HG03139 (cell line): ENCODE measurements around the gene ARHGEF39.
"Not testable (repeated sequence)": the region's sequence is repeated elsewhere in the genome, so short reads cannot be mapped to it uniquely, and the experiment has no call there.

Experiments used
- ATAC-seq: cut with Tn5 transposase; IDR thresholded peaks from one replicate; pipeline ENCODE4 v1.9.1; 2021; ENCODE audit not compliant: unreplicated experiment

ARHGEF39 gene

DNA sequence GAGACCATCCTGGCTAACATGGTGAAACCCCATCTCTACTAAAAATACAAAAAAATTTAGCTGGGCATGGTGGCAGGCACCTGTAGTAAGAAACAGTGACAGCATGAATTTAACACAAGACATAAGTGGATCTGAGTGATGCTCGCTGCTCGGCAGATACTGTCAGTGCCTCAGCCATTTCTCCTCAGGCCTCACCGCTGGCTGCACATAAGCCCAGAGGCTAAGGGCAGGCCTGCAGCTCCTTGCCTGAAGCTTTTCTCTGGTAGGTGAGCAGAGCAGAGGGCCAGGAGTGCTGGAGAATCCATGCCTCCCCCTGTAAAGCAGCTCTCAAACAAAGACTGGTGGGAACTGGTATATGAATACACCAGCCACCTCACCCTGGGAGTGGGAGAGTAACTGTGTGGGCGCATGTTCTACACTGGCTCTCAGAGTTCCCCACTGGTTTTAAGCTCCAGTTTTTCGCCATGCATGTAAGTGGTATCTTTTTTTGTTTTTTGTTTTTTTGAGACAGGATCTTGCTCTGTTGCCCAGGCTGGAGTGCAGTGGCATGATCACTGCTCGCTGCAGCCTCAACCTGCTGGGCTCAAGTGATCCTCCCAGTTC is 36.5 kb downstream of the ARHGEF39 start:
- ATAC-seq: no peak

DNA sequence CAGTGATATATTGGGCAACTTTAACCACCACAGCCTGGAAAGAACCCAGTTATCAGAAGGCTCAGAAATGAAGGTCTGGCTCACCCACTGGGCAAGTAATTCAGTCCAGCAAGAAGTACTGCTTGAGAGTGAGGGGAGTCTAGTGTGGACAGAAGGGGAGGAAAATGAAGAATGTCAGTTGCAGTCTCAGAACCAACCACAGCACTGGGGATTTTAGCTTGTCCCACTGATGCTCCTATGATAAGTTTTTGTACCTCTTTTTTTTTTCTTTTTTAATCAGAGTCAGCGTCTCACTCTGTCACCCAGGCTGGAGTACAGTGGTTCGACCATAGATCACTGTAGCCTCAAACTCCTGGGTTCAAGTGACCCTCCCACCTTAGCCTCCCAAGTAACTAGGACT is 37.4 kb downstream of the ARHGEF39 start:
- no peak for ATAC-seq

DNA sequence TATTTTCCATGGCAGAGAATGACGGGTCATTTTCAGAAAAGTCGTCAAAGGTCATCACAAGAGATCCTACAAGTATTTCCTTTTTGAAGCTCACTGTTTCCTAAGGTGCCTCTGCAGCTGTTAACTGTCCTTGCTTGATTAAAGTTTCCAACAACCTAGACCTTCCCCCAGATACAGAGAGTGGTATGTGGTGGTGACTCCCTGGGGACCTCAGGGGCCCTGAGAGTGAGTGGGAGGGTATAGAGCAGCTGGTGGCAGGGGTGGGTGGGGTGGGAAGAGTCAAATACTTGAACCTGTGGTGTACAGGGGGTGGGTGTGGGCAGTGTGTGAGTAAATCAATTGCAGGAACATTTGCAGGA is 45.2 kb downstream of the ARHGEF39 start:
- no peak for ATAC-seq

DNA sequence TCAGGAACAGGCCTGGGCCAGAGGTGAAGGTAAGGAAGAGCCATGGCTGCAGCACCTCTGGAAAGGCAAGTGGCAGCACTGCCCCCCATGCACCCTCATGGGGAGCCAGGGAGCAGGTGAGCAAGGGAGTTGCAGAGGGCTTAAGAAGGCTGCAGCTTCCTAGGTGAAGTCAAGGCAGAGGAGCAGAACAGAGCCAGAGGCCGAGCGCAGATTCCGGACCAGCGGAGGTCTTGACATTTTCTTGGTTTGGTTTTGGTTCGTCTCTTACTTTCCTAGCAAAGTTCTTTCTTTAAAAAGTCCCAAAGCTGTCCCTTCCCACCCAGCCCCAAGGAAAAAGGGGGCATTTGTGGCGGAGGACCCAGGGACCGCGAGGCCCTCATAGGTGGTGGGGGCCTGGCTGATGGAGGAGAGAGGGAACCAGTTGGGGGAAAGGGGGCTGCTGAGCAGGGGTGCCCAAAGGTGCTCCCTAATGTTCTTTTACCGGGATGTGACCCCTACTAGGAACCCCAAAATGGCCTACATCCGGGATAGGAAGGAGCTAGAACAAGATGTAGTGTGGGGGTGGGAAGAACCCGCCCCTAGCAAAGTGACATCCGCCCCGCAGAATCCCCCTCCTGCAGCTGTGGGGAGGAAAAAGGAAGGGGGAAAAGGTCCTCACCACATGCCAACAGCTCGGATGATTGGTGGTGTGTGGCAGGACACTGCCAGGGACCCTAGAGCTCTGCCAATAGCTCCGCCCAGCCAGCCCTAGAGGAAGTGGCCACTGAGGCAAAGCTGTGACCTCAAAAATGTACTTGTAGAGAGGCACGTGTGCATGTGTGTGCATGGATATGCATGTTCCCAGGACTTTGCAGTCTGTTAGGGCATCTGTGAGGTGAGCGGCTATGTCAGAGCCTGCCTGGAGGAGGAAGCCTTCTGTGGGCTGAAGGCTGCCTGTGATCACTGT is 45.9 kb downstream of the ARHGEF39 start:
- no peak for ATAC-seq

DNA sequence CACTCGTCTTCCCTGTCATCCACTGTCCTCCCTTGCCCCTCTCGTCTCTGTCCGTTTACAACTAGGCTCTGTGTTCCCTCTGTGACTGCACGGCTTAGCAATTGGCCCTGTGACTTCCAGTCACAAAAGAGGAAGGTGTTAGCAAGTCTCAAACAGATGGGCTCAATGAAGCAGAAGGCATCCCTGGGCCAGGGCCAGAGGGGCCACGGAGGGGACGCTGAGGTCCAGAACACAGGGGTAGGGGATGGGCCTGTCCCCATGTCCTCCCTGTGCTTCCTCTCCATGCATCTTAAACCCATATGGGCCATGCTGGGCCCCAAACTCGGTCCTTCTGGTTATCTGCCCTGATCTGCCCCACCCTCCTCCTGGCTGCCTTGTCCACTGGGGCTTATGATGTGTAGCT is 46.7 kb downstream of the ARHGEF39 start, which contains the start of gene CD72:
CD72 (minus strand) TSS at position 89 of the 403 bp plus-strand sequence. CDS start 110 bp downstream, outside the sequence.
- no peak for ATAC-seq

DNA sequence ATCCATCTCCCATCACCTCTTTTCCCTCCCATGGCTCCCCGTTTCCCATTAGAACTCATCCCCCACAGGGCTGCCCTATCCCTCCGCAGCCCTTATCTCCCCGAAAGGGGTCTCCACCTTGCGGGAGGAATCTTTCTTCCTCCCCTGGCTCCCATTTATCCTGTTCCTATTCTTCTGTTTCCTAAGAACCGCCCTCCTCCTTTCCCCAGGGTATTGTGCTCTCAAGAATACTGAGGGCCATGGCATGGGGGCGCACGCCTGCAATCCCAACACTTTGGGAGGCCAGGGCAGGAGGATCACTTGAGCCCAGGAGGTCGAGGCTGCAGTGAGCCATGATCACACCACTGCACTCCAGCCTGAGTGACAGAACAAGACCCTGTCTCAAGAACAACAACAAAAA is 47.4 kb downstream of the ARHGEF39 start:
- ATAC-seq: no peak

DNA sequence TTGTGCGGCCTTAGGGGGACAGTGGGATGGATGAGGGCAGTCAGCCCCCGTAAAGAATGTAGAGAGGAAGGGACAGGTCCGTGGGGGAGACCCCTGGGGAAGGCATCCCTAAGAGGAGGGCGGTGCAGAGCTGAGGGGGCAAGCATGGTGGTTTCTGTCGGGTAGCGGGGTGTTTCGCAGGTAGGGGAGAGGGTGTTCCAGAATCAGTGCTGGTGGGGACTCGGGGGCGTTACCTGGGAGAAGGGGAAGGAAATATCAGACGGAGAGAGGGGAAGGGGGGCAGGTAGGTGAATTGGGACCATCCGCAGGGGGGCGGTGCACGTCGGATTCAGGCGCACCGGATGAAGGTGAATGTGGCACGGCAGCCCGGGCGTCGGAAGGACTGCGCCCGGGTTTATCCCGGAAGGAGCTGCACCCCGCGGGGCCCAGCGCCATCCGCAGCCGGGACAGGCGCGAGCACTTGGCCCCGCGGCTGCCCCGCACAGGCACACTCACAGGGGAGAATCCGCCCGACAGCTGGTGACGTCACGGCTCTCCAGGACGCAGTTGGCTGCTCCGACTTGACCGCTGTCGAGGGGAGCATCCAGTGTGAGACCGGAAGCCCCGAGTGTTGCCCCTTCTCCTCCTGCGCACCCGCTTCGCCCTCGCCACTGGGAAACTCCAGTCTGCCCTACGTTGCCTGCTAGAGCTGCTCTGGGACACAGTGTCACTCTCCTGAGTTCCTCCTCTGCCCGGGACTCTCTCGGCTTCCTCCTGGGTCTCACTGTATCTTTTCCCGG is 48.1 kb downstream of the ARHGEF39 start:
- peak; percentile 33 for ATAC-seq

DNA sequence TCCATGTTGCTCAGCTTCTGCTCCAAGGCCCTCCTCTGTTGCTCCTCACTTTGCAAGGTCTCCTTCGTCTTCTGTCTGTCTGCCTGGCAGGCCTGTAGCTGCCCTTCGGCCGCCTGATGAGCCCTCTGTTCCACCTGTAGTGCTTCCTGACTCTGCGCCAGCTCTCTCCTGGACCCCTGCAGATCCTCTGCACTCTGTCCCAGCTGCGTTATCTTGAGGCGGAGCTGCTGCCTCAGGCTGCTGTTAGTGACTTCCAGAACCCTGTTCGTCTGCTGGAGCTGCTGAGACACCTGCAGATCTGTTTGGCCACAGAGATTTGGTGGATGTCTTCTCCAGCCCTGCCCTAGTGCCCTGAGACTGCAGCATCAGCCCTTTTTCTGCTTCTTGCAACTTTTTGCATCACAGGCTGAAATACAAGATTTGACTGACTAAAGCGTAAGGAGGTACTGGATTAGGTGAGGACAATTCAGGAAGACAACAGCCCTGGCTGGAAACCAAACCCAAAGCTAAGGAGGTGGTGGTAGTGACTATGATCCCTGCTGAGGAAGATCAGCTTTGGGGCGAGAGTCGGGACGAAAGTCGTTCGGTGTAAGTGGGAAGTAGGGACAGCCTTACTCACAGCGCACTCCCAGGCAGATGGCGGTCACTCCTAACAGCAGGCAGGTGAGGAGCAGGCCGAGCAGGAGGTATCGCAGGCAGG is 48.9 kb downstream of the ARHGEF39 start:
- no peak for ATAC-seq

DNA sequence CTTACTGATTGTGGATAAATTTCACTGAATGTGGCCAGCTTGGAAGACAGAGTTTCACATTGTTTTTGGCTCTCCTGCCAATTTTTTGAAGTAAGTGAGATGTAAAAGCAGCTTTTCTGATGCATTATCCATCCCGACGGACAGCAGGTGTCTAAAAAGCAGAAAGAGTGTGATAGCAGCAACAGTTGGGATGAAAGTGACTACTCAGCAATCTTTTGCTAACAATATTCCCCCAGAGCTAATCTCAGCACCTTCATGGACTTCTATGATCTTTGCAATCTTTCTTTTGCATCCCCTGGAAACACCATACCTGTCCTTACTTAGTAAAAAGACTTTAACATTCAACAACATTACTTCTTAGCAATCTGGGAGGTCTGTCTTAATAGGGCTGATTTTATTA is 52.2 kb downstream of the ARHGEF39 start:
- no peak for ATAC-seq

DNA sequence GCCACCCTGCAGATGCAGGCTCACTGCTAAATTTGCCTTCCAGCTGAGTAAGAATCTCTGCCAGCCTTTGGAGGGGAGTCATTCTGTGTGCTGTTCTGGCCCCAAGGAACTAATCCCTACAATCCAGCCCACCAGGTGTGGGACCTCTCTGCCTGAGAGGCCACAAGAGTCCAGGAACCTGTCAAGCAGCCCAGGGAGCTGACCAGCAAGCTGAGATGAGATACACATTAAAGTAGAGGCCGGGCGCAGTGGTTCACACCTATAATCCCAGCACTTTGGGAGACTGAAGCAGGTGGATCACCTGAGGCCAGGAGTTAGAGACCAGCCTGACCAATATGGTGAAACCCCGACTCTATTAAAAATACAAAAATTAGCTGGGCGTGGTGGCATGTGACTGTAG is 52.9 kb downstream of the ARHGEF39 start:
- ATAC-seq: not testable (repeated sequence)

DNA sequence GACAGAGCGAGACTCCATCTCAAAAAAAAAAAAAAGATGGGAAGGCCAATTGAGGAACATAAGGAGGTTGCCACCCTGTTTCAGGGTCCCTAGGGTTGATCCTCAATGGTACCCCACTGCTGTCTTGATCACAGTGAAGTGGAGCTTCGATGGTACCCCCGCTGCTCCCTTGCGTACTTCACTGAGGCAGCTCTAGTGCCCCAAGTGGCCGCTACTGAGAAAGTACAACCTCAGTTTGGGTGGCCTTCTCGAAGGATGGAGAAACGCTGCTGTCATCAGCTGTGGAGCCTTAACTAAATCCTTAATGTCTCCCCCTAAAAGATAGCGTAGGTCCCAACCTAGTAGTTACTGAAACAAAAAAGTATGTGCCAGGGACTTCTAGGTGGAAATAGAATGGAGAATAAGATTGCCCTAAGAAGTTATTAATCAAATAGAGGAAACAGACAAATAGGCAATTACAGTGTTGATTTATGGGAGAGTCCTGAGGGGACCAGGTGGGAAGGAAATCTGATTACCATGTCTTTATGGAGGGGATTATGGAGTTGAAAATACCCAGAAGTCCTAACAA is 53.7 kb downstream of the ARHGEF39 start:
- ATAC-seq: no peak

DNA sequence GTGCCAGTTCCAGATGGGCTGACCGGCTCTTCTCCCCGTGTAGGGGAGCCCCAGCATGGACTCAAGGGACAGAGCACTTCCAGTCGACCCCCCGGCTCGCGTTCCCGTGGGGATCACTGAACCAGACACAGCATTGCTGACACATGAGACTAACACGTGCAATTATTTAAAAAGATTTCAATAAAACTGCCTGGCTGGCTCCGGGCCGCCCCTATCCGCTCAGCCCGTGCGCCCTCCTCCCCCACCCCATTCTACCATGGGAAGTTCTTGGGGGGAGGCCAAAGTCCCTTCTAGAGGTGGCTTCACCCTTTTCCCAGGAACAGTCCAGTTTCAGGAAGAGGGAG is 55.2 kb downstream of the ARHGEF39 start:
- no peak for ATAC-seq
